ENCODE data around the gene SKI.
"Not testable (repeated sequence)": the region's sequence is repeated elsewhere in the genome, so short reads cannot be mapped to it uniquely, and the experiment has no call there.

Gene SKI

GRCh38 chr1:2260470-2260869 is 32.4 kb downstream of the SKI start:
- not testable (repeated sequence) for DNase-seq (ENCODE audit: low read depth)

GRCh38 chr1:2260917-2261316 is 32.8 kb downstream of the SKI start:
- no peak for DNase-seq (ENCODE audit: low read depth)

- not testable (repeated sequence) for DNase-seq (ENCODE audit: low read depth)
Measured at GRCh38 chr1:2261476-2262395, 33.6 kb downstream of the SKI start.

- no peak for DNase-seq (ENCODE audit: low read depth)
Measured at GRCh38 chr1:2266301-2266975, 38.3 kb downstream of the SKI start.

- no peak for DNase-seq (ENCODE audit: low read depth)
Measured at GRCh38 chr1:2267051-2267830, 39.1 kb downstream of the SKI start.

- no peak for DNase-seq (ENCODE audit: low read depth)
Measured at GRCh38 chr1:2267862-2268261, 39.7 kb downstream of the SKI start.

GRCh38 chr1:2268285-2269056 is 40.4 kb downstream of the SKI start:
- no peak for DNase-seq (ENCODE audit: low read depth)

- DNase-seq (ENCODE audit: low read depth) = no peak
Measured at GRCh38 chr1:2269193-2269921, 41.2 kb downstream of the SKI start.

- DNase-seq (ENCODE audit: low read depth) = no peak
Measured at GRCh38 chr1:2269922-2270259, 41.8 kb downstream of the SKI start.

DNA sequence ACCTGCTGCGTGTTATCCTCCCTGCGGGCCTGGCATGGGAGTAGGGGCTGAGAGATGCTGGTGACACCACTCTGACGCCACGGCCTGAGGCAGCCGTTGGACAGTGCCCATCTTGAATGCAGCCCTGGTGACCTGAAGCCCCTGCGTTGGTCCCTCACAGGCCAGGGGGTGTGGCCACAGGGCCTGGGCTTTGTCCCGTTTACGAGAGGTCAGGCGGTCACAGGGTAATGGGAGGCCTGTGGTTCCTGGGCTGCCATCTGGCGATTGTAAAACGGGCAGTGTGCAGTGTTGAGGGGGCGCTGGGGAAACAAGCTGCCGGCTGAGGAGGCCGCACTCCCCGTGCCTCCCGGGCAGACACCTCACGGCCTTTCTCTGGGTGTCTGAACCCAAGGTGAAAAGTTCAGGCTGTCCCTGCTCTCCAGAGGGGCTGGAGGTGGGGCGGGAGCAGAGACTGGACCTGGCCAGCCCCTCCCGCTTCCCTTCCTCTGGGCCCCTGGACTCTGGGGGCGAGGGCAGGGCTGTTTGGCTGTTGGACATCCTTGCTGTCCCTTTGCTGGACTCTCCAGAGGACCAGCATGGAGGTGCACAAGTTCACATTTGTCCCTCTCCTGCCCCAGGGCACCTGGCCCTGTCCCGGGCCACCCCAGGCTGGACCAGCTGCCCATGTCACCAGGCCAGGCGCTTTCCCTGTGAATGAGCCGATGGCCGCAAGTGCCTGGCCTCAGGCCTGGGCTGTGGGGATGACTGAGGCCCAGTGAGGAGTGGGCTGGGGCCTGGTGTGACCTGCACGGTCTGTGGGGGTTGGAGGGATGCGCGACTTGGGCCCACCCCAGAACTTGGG is 42.4 kb downstream of the SKI start:
- DNase-seq (ENCODE audit: low read depth) = no peak

DNA sequence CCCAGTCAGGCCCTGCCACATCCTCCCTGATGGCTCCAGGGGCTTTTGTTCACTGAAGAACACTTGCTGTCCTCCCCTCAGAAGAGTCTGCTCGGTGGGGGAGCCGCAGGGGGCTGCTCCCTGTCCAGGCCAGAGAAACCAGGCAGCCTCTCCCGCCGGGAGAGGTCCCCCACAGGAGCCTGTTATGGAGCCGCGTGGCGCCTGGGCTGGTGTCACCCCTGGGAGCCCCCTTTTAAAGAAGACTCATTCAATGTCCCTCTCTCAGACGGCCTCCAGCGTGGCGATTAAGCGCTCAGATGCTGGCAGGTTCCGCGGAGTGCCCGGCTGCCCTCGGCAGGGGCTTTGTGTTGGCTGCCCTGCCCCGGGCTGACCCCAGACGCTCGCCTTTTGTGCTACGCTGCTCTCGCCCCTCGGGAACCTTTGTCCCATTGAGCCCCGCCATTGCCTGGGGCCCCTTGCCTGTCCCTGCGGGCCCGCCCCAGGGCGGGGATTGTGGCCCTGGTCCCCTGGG is 43.1 kb downstream of the SKI start:
- DNase-seq (ENCODE audit: low read depth) = no peak

- no peak for DNase-seq (ENCODE audit: low read depth)
Measured at GRCh38 chr1:2271841-2272655, 43.9 kb downstream of the SKI start.

DNA sequence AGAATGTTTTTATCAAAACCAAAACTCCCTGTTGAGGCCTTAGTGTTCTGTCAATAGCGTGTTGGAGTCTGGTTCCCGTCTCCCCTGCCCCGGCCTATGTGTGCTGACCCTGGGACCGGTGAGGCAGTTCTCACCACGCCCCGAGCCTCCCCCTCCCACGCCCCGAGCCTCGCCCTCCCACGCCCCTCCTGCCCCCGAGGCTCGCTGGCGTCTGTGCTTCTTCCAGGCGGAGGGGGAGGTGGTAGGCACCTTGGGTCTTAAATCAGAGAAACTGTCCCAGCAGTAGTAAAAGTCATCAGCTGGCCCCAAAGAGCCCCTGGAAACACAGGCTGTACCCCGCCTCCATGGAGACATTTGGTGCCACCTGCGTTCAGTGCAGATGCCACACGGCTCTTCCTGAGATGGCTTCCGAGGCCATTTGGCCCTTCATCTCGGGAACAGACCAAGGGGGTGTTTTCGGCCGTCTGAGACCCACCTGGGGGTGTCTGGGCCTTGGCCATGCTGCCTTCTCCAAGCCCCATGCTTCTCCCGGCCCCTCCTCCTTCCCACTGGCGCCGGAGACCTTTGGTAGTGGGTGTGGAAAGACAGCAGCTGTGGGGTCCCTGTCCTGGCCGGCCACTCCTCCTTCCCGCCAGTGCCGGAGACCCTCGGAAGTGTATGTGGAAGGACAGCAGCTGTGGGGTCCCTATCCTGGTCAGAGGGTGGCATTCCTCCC is 44.7 kb downstream of the SKI start:
- no peak for DNase-seq (ENCODE audit: low read depth)

- no peak for DNase-seq (ENCODE audit: low read depth)
Measured at GRCh38 chr1:2273401-2274090, 45.4 kb downstream of the SKI start.

- DNase-seq (ENCODE audit: low read depth) = no peak
Measured at GRCh38 chr1:2274231-2274928, 46.3 kb downstream of the SKI start.

DNA sequence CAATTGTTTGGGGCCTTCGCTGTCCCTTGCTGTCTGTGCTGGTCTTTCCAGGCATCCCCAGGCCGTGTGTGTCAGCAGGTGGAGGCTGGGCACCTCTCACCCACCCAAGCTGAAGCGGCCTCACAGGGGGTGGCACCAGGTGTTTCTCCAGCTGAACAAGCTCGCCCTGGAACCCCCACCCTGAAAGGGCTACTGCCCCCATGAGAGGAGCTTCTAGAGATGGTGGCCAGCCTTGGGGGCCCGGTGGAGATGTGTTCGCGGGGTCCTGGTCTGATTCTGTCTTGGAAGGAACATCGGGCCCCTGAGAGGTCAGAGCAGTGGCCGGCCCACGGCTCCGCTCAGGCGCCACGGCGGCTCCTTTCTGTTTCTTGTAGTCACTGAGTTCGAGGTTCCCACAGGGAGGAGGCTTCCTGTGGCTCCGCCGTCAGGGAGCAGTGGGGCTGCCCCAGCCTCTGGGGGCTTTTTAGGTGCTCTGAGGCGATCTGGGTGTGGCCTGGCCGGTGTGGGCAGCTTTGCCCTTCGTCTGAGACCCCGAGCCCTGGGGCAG is 46.9 kb downstream of the SKI start:
- DNase-seq (ENCODE audit: low read depth) = no peak
